Measurements from ENCODE around the gene PCNA. TPM values are rescaled to one million over a fixed set of nuclear protein-coding genes. Genes with fewer than 3 reads are reported as not detected.

The PCNA gene
- total and polyA plus RNA-seq, 9 of the 15 experiments (the other 6 are each of a cell fraction or from before 2014, with no cell fraction given), result 213 to 390 (median 291) TPM

DNA sequence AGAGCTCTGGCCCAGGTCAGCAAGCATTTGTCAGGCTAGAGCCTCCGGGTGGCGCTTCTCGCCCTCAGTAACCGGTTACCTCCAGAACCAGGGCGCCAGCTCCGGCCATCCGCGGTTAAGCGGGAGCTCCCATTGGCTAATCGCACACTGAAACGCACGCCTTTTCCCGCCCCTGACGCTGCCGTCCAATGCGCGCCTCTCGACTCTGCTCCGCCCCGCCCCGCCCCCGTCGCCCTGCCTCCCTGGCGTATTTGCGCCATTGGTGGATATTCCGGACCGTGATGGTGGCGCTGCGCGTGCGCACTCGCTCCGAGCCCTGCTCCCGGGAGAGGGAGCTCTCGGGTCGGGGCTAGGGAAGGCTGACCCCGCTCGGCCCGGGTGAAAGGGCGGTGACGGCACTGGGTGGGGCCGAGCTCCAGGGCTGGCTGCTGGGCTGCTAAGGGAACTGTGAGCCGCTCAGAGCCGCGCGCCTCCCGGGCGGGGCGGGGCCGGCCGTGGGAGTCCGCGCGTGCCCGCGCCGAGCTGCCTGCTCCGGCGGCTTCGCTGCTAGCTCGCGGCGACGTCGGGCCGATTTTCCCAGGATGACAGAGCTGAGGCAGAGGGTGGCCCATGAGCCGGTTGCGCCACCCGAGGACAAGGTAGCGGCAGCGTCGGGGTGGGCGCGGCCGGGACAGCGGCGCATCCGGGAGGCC is 6.9 kb upstream of the PCNA start, which contains the start of gene CDS2 (continued):
- no peak for TF ChIP-seq BRF1 (IDR thresholded peaks at IDR 0.05; ENCODE audit: borderline replicate concordance, extremely low read depth, insufficient read length)
- TF ChIP-seq MYBL2 (IDR thresholded peaks at IDR 0.05; ENCODE audit: low read depth), result no peak
- TF ChIP-seq MYBL2 (CRISPR knock-in tag; IDR thresholded peaks at IDR 0.05; ENCODE audit: borderline replicate concordance), result no peak
- peak; percentile 62 for TF ChIP-seq CEBPG (CRISPR knock-in tag; IDR thresholded peaks at IDR 0.05)
- TF ChIP-seq CEBPG (tag; conservative IDR thresholded peaks at IDR 0.05 in 1 of 2, IDR thresholded peaks at IDR 0.05 in 1 of 2), result peak in 1 of 2 experiments; percentile 63; a peak in 2 of 4 replicates
- TF ChIP-seq MIER1 (IDR thresholded peaks at IDR 0.05; ENCODE audit: low read depth), result no peak
- no peak for TF ChIP-seq TOE1 (IDR thresholded peaks at IDR 0.05; ENCODE audit: borderline replicate concordance)
- TF ChIP-seq TOE1 (CRISPR knock-in tag; IDR thresholded peaks at IDR 0.05; ENCODE audit: borderline replicate concordance, low read depth), result no peak
- no peak for TF ChIP-seq SRSF3 (IDR thresholded peaks at IDR 0.05; ENCODE audit: insufficient read depth, low read length)
- TF ChIP-seq ELF1 (tag; IDR thresholded peaks at IDR 0.05), result no peak
- peak in 1 of 2 experiments; percentile 65; a peak in 1 of 4 replicates for TF ChIP-seq SRF (CRISPR knock-in tag; IDR thresholded peaks at IDR 0.05)
- TF ChIP-seq ZNF644 (tag; IDR thresholded peaks at IDR 0.05; ENCODE audit: low read depth), result no peak
- TF ChIP-seq CCNT2 (IDR thresholded peaks at IDR 0.05; ENCODE audit: borderline replicate concordance, extremely low read depth, insufficient read length, low read depth, low read length), result peak; percentile 79
- TF ChIP-seq MBD2 (IDR thresholded peaks at IDR 0.05; ENCODE audit: borderline replicate concordance, low read depth), result 0 out of 2 replicates have a peak, but pooled peaks have one; percentile 55
- peak; percentile 49 for TF ChIP-seq MEIS2 (IDR thresholded peaks at IDR 0.05; ENCODE audit: partially characterized antibody)
- TF ChIP-seq, protein P1, sequence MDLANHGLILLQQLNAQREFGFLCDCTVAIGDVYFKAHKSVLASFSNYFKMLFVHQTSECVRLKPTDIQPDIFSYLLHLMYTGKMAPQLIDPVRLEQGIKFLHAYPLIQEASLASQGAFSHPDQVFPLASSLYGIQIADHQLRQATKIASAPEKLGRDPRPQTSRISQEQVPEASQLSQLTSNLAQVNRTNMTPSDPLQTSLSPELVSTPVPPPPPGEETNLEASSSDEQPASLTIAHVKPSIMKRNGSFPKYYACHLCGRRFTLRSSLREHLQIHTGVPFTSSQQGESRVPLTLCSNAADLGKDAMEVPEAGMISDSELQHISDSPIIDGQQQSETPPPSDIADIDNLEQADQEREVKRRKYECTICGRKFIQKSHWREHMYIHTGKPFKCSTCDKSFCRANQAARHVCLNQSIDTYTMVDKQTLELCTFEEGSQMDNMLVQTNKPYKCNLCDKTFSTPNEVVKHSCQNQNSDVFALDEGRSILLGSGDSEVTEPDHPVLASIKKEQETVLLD (IDR thresholded peaks at IDR 0.05), result peak; percentile 92
- TF ChIP-seq MTA1 (IDR thresholded peaks at IDR 0.05; ENCODE audit: borderline replicate concordance), result no peak
- TF ChIP-seq CBX3 (IDR thresholded peaks at IDR 0.05; ENCODE audit: borderline replicate concordance in 1 of 2, low read length in 2 of 2), result peak in 1 of 2 experiments; percentile 62; a peak in 1 of 3 replicates
- TF ChIP-seq NFE2 (IDR thresholded peaks at IDR 0.05; ENCODE audit: low read depth), result no peak
- TF ChIP-seq ARID2 (IDR thresholded peaks at IDR 0.05), result no peak
- no peak for TF ChIP-seq BCL6 (CRISPR knock-in tag; IDR thresholded peaks at IDR 0.05)
- TF ChIP-seq KDM4B (IDR thresholded peaks at IDR 0.05; ENCODE audit: borderline replicate concordance in 2 of 2, low read depth in 1 of 2), result no peak
- TF ChIP-seq CC2D1A (IDR thresholded peaks at IDR 0.05), result peak; percentile 76; the same call in 1 of the 2 replicates
- no peak for TF ChIP-seq TRIM28 (IDR thresholded peaks at IDR 0.05)
- peak; percentile 55; the same call in 1 of the 2 replicates for TF ChIP-seq KLF16 (IDR thresholded peaks at IDR 0.05)

All from K562 (cell line).